ES-I3 (cell line): Measurements from ENCODE around the gene NUCB1.

Source experiments
- H3K36me3 ChIP-seq: 2 replicates; pipeline ENCODE4 v1.6.1; 2013; ENCODE audit warnings: mild to moderate bottlenecking, low read length, control low read depth, moderate library complexity; ENCODE audit not compliant: insufficient read depth
- H3K4me1 ChIP-seq: 2 replicates; pipeline ENCODE4 v1.6.1; 2013; ENCODE audit warnings: mild to moderate bottlenecking, control low read depth, low read length; ENCODE audit not compliant: insufficient read depth
- H3K9ac ChIP-seq: 2 replicates; pipeline ENCODE4 v1.6.1; 2013; ENCODE audit warnings: low read depth, mild to moderate bottlenecking, low read length, moderate library complexity
- H3K9me3 ChIP-seq: 2 replicates; pipeline ENCODE4 v1.6.1; 2013; ENCODE audit warnings: mild to moderate bottlenecking, low read length, moderate library complexity; ENCODE audit not compliant: control insufficient read depth, insufficient read depth

The NUCB1 gene

DNA sequence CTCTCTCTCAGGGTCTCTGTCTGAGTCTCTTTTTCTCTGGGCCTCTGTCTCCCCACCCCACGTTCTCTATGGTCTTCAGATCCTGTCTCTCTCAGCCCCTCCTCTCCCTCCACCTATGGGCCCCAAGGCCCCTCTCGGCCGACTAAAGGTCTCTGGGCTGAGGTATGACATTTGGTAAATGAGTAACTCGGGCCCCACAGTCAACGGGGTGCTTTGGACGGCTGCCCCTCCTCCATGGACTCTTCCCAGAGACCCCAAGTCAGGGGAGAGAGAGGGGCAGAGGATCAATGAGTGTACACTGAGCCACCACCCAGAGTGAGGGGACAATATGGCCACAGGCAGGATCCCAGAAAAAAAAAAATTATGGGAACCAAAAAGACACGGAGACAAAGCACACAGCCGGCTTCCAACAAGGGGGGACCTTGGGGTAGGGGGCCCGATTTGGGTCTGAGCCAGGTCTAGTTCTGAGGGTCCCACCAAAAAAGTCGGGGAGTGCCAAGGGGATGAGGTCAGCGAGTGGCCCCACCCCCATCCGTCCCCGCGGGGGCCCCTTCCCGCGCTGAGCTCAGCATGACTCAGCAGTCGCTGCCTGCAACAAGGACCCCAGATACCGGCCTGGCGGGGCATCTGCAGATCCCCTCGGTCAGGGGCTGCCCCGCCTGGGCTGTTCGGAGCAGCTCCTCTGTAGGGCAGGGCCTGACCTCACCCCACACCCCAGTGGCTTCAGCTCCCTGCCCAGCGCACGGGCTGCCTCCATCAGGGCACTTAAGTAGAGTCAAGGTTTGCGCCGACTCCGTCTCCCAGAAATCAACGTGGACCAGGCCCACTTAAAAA is 63.5 kb downstream of the NUCB1 start:
- H3K9me3 ChIP-seq = peaks cover 4% of the 10 kb centered on the region; the same call in 1 of the 2 replicates
- H3K4me1 ChIP-seq = peaks cover 7% of the 10 kb centered on the region; the same call in 1 of the 2 replicates
- peak overlapping the region; percentile 94 for H3K9ac ChIP-seq
- H3K36me3 ChIP-seq = peaks cover 9% of the 10 kb centered on the region

DNA sequence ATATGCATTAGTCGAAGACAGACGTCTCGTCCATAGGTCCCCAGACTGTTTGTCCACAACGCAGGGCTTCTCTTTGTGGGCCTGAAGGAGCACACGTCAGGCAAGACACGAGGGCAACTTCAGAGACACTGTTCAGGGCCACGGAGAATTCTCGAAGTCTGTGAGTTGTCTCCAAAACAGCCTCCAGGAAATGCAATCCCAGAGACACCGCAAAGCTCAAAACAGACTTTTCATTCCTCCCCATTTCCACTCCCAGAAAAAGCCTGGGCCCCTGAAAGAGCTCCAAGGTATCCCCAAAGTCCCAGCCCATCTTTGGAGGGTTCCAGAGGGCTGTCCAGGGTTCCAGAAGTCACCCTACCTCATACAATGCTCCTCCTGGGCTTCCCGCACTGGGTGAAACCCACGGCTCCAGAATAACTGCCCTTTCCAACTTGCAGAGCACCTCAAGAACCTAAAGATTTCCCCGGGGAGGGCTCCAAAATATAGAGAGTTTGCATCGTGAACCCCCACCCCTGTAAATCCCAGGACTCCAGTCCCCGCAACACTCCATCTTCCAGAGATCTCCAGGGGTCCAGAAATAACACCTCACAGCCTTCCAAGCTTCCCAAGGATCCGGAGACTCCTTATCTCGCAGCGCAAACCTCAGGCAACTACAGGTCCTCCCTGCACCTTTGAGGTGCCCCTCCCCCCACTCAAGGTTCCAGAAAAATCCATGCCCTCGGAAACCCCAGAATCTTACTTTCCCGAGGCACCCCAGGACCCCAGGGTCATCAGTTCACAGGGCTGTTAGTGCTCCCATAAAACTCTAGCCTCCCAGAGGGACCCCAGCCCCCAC is 64.3 kb downstream of the NUCB1 start:
- Histone ChIP-seq H3K9me3 (peaks cover 4% of the 10 kb centered on the region; the same call in 1 of the 2 replicates), H3K4me1 (peaks cover 7% of the 10 kb centered on the region; the same call in 1 of the 2 replicates), H3K9ac (peak overlapping the region; percentile 94), H3K36me3 (peaks cover 9% of the 10 kb centered on the region)

DNA sequence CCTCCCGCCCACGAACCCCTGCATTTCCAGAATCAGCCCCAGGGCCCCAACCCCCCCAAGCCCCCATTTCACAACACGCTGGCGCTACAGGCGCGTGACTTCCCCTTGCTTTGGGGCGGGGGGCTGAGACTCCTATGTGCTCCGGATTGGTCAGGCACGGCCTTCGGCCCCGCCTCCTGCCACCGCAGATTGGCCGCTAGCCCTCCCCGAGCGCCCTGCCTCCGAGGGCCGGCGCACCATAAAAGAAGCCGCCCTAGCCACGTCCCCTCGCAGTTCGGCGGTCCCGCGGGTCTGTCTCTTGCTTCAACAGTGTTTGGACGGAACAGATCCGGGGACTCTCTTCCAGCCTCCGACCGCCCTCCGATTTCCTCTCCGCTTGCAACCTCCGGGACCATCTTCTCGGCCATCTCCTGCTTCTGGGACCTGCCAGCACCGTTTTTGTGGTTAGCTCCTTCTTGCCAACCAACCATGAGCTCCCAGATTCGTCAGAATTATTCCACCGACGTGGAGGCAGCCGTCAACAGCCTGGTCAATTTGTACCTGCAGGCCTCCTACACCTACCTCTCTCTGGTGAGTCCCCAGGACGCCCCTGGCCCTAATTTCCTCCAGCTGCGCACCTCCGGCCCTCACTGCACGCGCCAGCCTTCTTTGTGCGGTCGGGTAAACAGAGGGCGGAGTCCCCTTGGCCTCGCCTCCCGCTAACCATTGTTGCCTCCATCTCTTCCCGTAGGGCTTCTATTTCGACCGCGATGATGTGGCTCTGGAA is 65.1 kb downstream of the NUCB1 start, which contains the start of gene FTL:
Gene FTL (plus strand): TSS at position 270 of the 766 bp plus-strand sequence. CDS start 199 bp downstream, at position 469.
- Histone ChIP-seq H3K36me3 (peaks cover 9% of the 10 kb centered on the region), H3K4me1 (peaks cover 7% of the 10 kb centered on the region; the same call in 1 of the 2 replicates), H3K9ac (peak within 1 kb of the TSS; percentile 96), H3K9me3 (peaks cover 4% of the 10 kb centered on the region; the same call in 1 of the 2 replicates)

DNA sequence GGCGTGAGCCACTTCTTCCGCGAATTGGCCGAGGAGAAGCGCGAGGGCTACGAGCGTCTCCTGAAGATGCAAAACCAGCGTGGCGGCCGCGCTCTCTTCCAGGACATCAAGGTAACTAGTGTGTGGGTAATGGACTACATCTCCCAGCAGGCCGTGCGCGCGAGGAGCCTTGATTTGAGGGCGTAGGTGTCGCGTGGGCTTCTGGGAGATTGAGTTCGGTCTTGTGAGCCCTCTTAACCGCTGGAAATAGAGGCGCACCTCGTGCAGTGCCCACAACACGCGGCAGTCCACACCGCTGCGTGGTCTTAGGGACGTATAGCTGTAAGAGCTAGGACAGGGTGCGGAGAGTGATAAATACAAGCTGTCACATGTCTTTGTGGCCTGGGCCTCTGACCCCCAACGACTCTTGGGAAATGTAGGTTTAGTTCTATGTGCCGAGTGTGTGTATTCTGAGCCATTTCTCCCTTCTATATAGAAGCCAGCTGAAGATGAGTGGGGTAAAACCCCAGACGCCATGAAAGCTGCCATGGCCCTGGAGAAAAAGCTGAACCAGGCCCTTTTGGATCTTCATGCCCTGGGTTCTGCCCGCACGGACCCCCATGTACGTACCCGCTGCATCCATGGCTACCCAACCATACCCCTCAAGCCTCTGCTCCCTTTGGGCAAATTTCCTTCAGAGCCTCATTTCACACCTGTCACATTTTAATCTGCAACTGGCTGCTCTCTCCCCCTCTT is 65.9 kb downstream of the NUCB1 start:
- Histone ChIP-seq H3K9ac (peak overlapping the region; percentile 96), H3K4me1 (peaks cover 7% of the 10 kb centered on the region; the same call in 1 of the 2 replicates), H3K36me3 (peaks cover 9% of the 10 kb centered on the region), H3K9me3 (peaks cover 4% of the 10 kb centered on the region; the same call in 1 of the 2 replicates)

DNA sequence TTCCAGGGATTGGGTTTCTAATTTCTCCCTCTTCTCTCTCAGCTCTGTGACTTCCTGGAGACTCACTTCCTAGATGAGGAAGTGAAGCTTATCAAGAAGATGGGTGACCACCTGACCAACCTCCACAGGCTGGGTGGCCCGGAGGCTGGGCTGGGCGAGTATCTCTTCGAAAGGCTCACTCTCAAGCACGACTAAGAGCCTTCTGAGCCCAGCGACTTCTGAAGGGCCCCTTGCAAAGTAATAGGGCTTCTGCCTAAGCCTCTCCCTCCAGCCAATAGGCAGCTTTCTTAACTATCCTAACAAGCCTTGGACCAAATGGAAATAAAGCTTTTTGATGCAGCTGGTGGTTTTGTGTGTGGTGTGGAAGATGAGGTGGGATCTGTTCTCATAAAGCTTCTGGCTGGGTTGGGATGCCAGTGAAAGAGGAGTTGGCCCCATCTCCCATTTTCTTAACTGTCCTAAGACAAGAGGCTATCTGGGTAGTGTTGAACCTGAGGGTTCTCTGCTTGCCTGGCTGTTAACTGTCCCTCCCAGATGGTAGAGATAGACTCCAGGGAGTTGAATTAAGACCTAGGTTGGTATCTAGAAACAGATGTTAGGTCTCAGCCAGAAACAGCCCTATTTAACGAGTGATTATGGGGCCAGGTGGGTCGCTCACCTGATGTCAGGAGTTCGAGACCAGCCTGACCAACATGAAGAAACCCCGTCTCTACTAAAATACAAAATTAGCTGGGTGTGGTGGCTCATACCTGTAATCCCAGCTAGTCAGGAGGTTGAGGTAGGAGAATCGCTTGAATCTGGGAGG is 66.6 kb downstream of the NUCB1 start:
- Histone ChIP-seq H3K9ac (peak overlapping the region; percentile 96; the same call in 1 of the 2 replicates), H3K36me3 (peaks cover 9% of the 10 kb centered on the region), H3K9me3 (peaks cover 4% of the 10 kb centered on the region; the same call in 1 of the 2 replicates), H3K4me1 (peaks cover 7% of the 10 kb centered on the region; the same call in 1 of the 2 replicates)

DNA sequence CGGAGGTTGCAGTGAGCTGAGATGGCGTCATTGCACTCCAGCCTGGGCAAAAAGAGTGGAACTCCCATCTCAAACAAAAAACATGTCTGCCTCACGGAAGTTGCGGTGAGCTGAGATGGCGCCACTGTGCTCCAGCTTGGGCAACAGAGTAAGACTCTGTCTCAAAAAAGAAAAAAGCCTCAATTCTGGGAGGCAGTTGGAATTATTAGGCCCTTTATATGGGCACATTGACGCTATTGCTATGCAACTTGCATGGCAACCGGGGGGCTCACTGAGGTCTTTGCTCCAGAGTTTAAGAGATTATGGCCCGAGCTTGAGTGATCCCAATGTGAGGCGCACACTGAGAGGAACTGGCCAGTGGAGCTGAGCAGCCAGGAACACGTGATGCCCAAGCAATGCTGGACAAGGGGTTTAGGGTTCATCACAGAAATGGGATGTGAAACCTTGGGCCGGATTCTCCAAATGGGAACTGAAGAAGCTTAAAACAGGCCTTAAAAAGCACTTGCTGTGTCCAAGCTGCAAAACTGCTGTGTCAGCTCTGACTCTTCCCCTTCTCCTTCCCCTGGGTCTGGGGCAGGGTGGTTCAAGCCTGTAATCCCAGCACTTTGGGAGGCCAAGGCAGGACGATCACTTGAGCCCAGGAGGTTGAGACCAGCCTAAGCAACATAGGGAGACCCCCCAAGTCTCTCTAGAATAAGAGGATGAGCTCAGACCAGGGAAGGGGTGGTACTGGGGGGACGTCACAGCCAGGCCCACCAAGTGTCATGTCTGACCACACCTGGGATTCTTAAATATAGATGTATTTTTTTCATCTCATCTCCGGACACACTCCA is 67.5 kb downstream of the NUCB1 start:
- Histone ChIP-seq H3K4me1 (no peaks in the 10 kb centered on the region; the same call in 1 of the 2 replicates), H3K9ac (no peak overlapping the region), H3K36me3 (peaks cover 9% of the 10 kb centered on the region), H3K9me3 (peaks cover 4% of the 10 kb centered on the region; the same call in 1 of the 2 replicates)

DNA sequence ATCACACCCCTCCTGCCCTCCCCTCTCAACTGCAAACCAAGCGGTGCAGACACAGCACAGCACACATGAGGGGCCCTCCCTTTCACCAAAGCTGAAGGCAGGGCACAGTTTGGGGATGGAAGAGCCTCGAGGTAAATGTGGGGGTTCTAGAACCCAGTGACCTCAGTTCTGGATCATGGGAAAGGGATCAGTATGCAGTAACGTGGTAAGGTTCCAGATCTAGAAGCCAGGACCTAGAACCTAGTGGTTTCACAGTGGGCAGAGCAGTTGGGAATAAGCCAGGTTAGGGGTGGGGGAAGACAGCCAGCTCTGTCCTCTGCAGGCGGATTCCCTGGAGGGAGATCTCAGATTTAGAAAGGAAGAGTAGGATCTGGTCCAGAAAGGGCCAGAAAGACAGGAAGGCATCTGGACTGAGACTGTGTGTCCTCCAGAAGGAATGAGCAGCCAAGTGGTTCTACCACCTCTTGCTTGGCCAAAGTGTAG is 68.1 kb downstream of the NUCB1 start:
- Histone ChIP-seq H3K4me1 (no peaks in the 10 kb centered on the region; the same call in 1 of the 2 replicates), H3K36me3 (peaks cover 9% of the 10 kb centered on the region), H3K9me3 (peaks cover 4% of the 10 kb centered on the region; the same call in 1 of the 2 replicates), H3K9ac (no peak overlapping the region)

DNA sequence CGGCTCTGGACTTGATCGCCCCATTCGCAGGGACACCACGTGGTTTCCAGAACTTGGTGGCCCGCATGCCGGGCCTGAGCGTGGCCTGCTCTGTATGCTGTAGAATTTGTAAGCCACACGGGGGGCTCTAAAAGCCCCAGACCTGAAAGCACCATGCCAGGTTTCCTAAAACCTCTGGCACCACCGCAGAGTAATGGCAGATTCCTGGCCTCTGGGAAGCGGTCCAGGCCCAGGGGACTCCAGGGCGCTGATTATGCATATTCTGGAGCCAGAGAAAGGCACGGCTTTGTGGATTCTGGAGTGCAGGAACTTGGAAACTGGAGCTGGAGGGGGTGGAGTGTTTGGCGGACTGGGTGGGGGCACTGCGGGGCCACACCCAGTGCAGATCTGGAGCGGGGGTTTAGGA is 68.7 kb downstream of the NUCB1 start:
- Histone ChIP-seq H3K4me1 (no peaks in the 10 kb centered on the region; the same call in 1 of the 2 replicates), H3K9ac (no peak overlapping the region), H3K9me3 (peaks cover 4% of the 10 kb centered on the region; the same call in 1 of the 2 replicates), H3K36me3 (peaks cover 10% of the 10 kb centered on the region)

DNA sequence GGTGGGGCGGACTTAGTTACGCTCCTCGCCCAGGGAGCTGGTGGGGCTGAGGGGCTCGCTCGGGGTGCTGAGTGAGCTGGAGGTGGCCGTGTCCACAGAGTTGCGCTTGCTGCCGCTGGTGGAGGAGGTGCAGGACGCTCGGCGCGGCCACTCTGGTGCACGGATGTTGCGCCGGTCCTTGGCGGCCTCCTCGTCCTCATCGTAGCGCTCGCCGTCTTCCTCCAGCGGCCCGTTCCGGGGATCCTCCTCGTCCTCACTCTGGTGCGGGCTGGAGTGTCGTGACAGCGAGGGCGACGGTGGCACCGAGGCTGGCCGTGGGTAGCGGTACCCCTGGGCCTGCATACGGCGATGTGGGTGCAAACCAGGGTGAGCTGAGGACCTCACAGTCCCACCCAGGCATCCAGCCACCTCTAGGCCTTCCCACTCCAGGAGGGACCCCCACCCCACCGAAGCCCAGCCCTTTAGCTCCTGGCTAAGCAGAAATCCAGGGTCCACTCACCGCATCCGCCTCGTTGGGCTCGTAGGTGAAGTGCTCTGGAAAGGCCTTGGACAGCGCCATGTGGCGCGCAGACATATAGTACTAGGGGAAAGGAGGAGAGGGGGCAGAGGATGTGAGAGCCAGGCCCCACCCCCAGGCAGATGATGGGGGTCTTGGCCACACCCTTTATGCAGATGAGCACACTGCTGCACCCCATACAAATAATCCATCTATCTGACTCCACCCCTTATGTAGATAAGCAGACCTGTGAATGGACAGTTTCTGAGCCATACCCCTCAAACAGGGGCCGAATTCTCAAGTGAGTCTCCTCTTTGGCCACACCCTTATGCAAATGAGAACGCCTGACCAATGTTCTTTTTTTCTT is 69.4 kb downstream of the NUCB1 start:
- Histone ChIP-seq H3K4me1 (no peaks in the 10 kb centered on the region; the same call in 1 of the 2 replicates), H3K9ac (no peak overlapping the region), H3K9me3 (peaks cover 4% of the 10 kb centered on the region; the same call in 1 of the 2 replicates), H3K36me3 (peaks cover 15% of the 10 kb centered on the region)

DNA sequence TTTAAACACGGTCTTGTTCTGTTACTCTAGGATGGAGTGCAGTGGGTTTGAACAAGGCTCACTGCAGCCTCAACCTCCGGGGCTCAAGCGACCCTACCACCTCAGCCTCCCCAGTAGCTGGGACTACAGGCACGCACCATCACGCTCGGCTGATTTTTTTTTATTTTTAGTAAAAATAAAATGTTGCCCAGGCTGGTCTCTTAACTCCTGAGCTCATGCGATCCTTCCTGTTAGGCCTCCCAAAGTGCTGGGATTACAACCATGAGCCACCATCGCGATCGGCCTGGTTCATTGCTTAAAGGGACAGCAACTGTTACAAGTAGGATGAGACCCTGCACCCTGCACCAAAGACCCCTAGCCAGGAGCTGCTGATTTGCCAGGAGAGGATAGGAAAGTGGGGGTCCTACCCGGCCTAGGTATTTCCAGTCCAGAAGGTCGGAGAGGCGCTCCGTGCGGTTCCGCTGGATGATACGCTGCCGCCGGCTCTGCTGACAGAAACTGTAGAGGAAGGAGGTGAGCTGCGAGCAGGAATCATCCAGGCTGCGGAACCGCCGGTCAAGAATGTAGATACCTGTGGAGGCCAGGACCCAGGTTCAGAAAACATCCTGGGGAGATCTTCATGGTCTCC is 70.1 kb downstream of the NUCB1 start:
- Histone ChIP-seq H3K36me3 (peaks cover 15% of the 10 kb centered on the region), H3K9me3 (peaks cover 4% of the 10 kb centered on the region; the same call in 1 of the 2 replicates), H3K9ac (no peak overlapping the region), H3K4me1 (no peaks in the 10 kb centered on the region; the same call in 1 of the 2 replicates)
